A549 treated with Mapracorat at 1 μM for 4 hours (cell line): ENCODE data around the gene DYNLRB2. TPM values are rescaled to one million over a fixed set of nuclear protein-coding genes. Genes with fewer than 3 reads are reported as not detected.

ENCODE experiments used
- total RNA-seq: library from RNA; stranded (reverse); fragments of 200-300 nt; extraction: Qiagen RNA extraction; gene quantifications from 5 replicates; pipeline ENCODE4 v1.2.3, GENCODE V29; 2022

DYNLRB2 gene
- not detected in 5 replicates for total RNA-seq

DNA sequence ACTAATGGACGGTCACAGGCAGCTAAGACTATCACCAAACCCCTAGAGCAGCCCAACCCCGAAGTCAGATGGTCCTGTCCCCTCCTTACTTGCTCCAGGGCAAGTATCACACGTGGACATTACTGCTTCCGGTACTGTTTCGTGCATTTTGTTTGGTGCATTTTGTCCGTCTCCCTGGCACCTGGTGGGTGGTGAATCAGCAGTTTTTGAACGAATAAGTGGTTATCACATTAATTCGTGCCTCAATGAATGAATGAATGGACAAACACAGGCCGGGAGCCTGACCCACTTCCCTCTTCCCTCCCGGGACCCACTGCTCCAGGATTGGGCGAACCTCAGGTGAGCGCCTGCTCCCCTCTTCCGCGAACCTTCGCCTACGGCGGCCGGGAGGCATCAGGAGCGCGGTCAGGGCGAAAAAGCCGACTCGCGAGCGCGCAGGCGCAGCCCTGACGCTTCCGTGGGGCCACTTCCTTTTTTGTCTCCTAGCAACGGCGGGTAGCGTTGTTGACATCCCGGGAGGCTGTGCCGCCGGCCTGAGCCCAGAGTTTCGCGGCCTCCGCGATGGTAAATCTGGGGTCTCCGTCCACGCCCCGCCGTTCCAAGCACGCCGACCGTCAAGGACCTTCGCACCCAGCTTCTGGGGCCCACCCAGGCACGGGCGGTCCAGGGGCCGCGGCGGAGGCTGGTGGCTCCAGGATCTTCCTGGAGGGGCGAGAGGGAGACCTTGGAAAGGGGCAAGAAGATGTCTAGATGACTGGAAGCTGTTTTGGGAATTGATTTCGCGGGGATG is at the start of gene DYNLRB2:
Gene DYNLRB2 (plus strand): TSS at position 478 of the 790 bp plus-strand sequence. CDS start 84 bp downstream, at position 562.

